H1 (cell line): ENCODE data around the gene TBC1D3B. TPM values are rescaled to one million over a fixed set of nuclear protein-coding genes. Genes with fewer than 3 reads are reported as not detected.

Source experiments
- CTCF ChIA-PET: fragments of 300-600 bp; sonication (Branson Sonifier 250); formaldehyde crosslinking; loops from one replicate; lab custom pipeline; 2021; ENCODE audit not compliant: partially characterized antibody; lab: Charles Lee
- POLR2A ChIA-PET: fragments of 300-600 bp; sonication (Branson Sonifier 250); formaldehyde crosslinking; loops from one replicate; lab custom pipeline; 2021; ENCODE audit warnings: inconsistent platforms; ENCODE audit not compliant: partially characterized antibody; lab: Charles Lee
- DNase-seq, 2 experiments: peaks; one replicate each; pipeline versions ENCODE4 v3.0.0 to v3.0.0-alpha.2; 2010 to 2022; ENCODE audit warnings: low spot score in 2 of 2, low read depth in 1 of 2, mixed read lengths in 1 of 2
- FAIRE-seq: peaks from 2 replicates; lab custom pipeline; 2011; peaks lifted over from hg19 to GRCh38; lab: Jason Lieb, UNC
- H2AFZ ChIP-seq: 2 replicates; pipeline ENCODE4 v1.8.1; 2012; ENCODE audit warnings: low read length, inconsistent platforms
- H2AK5ac ChIP-seq: 2 replicates; pipeline ENCODE4 v1.6.1; 2013; ENCODE audit warnings: low read depth, low read length
- H2BK120ac ChIP-seq: replicated peaks from 2 replicates; pipeline ENCODE3; 2013; ENCODE audit warnings: low read depth, low read length, inconsistent platforms
- H2BK12ac ChIP-seq: 2 replicates; pipeline ENCODE4 v1.6.1; 2013; ENCODE audit warnings: low read depth, low read length
- H2BK15ac ChIP-seq: 2 replicates; pipeline ENCODE4 v1.6.1; 2013; ENCODE audit warnings: low read length
- H2BK20ac ChIP-seq: 2 replicates; pipeline ENCODE4 v1.6.1; 2013; ENCODE audit warnings: low read length
- H2BK5ac ChIP-seq: 2 replicates; pipeline ENCODE4 v1.6.1; 2013; ENCODE audit warnings: low read depth, low read length
- H3K14ac ChIP-seq: 2 replicates; pipeline ENCODE4 v1.6.1; 2013; ENCODE audit warnings: inconsistent platforms; ENCODE audit not compliant: insufficient read length
- H3K18ac ChIP-seq: 2 replicates; pipeline ENCODE4 v1.6.1; 2013; ENCODE audit warnings: low read length; ENCODE audit errors: extremely low read depth
- H3K23ac ChIP-seq: 2 replicates; pipeline ENCODE4 v1.6.1; 2013; ENCODE audit warnings: inconsistent platforms; ENCODE audit not compliant: insufficient read length
- H3K23me2 ChIP-seq: 2 replicates; pipeline ENCODE4 v1.6.1; 2013; ENCODE audit warnings: low read depth, low read length
- H3K27ac ChIP-seq: 2 replicates; pipeline ENCODE4 v1.6.1; 2011; ENCODE audit warnings: low read depth, low read length, inconsistent platforms
- H3K27me3 ChIP-seq, 4 experiments: replicated peaks in 1 of 4; 1 replicate in 1 of 4; 2 replicates in 3 of 4; pipeline versions ENCODE4 v1.6.1 to v1.8.1; 2011 to 2013; ENCODE audit warnings: low read length in 3 of 4, mild to moderate bottlenecking in 3 of 4, inconsistent platforms in 2 of 4, mixed read lengths in 2 of 4, moderate library complexity in 1 of 4; ENCODE audit not compliant: control insufficient read depth in 3 of 4, insufficient read depth in 3 of 4; ENCODE audit errors: extremely low read depth in 1 of 4
- H3K36me3 ChIP-seq, 4 experiments: 2 replicates each; pipeline versions ENCODE4 v1.6.1 to v1.8.1; 2011 to 2013; ENCODE audit warnings: mild to moderate bottlenecking in 4 of 4, low read length in 3 of 4, moderate library complexity in 2 of 4, control low read depth in 1 of 4, inconsistent platforms in 1 of 4; ENCODE audit not compliant: insufficient read depth in 4 of 4, control insufficient read depth in 2 of 4
- H3K4ac ChIP-seq: replicated peaks from 2 replicates; pipeline ENCODE3; 2013; ENCODE audit warnings: low read length, low read depth, mixed read lengths, inconsistent platforms; ENCODE audit not compliant: insufficient read length
- H3K4me1 ChIP-seq, 4 experiments: replicated peaks in 1 of 4; 1 replicate in 1 of 4; 2 replicates in 3 of 4; pipeline versions ENCODE4 v1.6.1 to v1.8.1; 2011 to 2013; ENCODE audit warnings: low read length in 3 of 4, inconsistent platforms in 2 of 4, mixed read lengths in 1 of 4; ENCODE audit not compliant: insufficient read depth in 4 of 4, control insufficient read depth in 3 of 4
- H3K4me2 ChIP-seq, 2 experiments: 2 replicates each; pipeline versions ENCODE4 v1.6.1 to v1.8.1; 2011 to 2013; ENCODE audit warnings: low read depth in 2 of 2, low read length in 2 of 2, control low read depth in 1 of 2, inconsistent platforms in 1 of 2, mild to moderate bottlenecking in 1 of 2; ENCODE audit not compliant: insufficient read depth in 1 of 2
- H3K4me3 ChIP-seq, 4 experiments: fragments of 200-600, 300-600 bp in 1 of 4; sonication (generic), shearing (Covaris generic), sonication (Bioruptor Twin) in 1 of 4; 2 replicates each; pipeline versions ENCODE4 v1.5.1 to v1.8.1; 2011 to 2016; ENCODE audit warnings: low read length in 4 of 4, low read depth in 3 of 4, control low read depth in 2 of 4, inconsistent platforms in 2 of 4, mild to moderate bottlenecking in 2 of 4, mixed read lengths in 1 of 4, moderate library complexity in 1 of 4; ENCODE audit not compliant: insufficient read depth in 2 of 4; ENCODE audit errors: extremely low read depth in 1 of 4
- H3K56ac ChIP-seq: replicated peaks from 2 replicates; pipeline ENCODE3; 2013; ENCODE audit warnings: low read depth, mild to moderate bottlenecking, mixed read lengths, low read length, inconsistent platforms; ENCODE audit not compliant: insufficient read length
- H3K79me1 ChIP-seq: 2 replicates; pipeline ENCODE4 v1.6.1; 2013; ENCODE audit warnings: low read depth, low read length, control low read depth
- H3K79me2 ChIP-seq, 2 experiments: 2 replicates each; pipeline versions ENCODE4 v1.6.1 to v1.8.1; 2012 to 2013; ENCODE audit warnings: low read length in 2 of 2, mild to moderate bottlenecking in 2 of 2, inconsistent platforms in 1 of 2; ENCODE audit not compliant: insufficient read depth in 2 of 2, control insufficient read depth in 1 of 2
- H3K9ac ChIP-seq, 4 experiments: replicated peaks in 1 of 4; 1 replicate in 1 of 4; 2 replicates in 3 of 4; pipeline versions ENCODE4 v1.6.1 to v1.8.1; 2011 to 2013; ENCODE audit warnings: low read depth in 3 of 4, low read length in 3 of 4, control low read depth in 2 of 4, mild to moderate bottlenecking in 2 of 4, moderate library complexity in 2 of 4, inconsistent platforms in 1 of 4; ENCODE audit errors: extremely low read depth in 1 of 4
- H3K9me3 ChIP-seq, 2 experiments: 2 replicates each; pipeline versions ENCODE4 v1.6.1 to v1.8.1; 2012 to 2013; ENCODE audit warnings: mild to moderate bottlenecking in 2 of 2, moderate library complexity in 2 of 2, control low read depth in 1 of 2, inconsistent platforms in 1 of 2, low read depth in 1 of 2, low read length in 1 of 2, mixed read lengths in 1 of 2; ENCODE audit not compliant: insufficient read depth in 2 of 2
- H4K20me1 ChIP-seq, 2 experiments: replicated peaks in 1 of 2; 2 replicates each; pipeline versions ENCODE3 to v1.8.1; 2011 to 2013; ENCODE audit warnings: inconsistent platforms in 2 of 2, low read length in 2 of 2, mild to moderate bottlenecking in 1 of 2; ENCODE audit not compliant: insufficient read depth in 2 of 2, control insufficient read depth in 1 of 2
- H4K5ac ChIP-seq: 2 replicates; pipeline ENCODE4 v1.6.1; 2013; ENCODE audit warnings: low read length, low read depth, mixed read lengths, inconsistent platforms; ENCODE audit not compliant: insufficient read length
- H4K8ac ChIP-seq: 2 replicates; pipeline ENCODE4 v1.8.0; 2013; ENCODE audit warnings: mild to moderate bottlenecking, moderate library complexity, low read length, inconsistent platforms; ENCODE audit not compliant: insufficient read depth; ENCODE audit errors: extremely low read depth
- H4K91ac ChIP-seq: replicated peaks from 2 replicates; pipeline ENCODE3; 2013; ENCODE audit warnings: low read length, mixed read lengths, inconsistent platforms; ENCODE audit not compliant: insufficient read length
- BRCA1 ChIP-seq: IDR thresholded peaks from 2 replicates; pipeline ENCODE4 v1.6.1; 2012; ENCODE audit warnings: low read depth, low read length, improper control_type of control experiment
- CBX8 ChIP-seq: fragments of 300-800, 300-1000 bp; sonication (generic); IDR thresholded peaks from 2 replicates; pipeline ENCODE4 v1.7.1; 2016; ENCODE audit warnings: low read depth, low read length, borderline replicate concordance
- CEBPB ChIP-seq: IDR thresholded peaks from 2 replicates; pipeline ENCODE4 v1.6.1; 2012; ENCODE audit warnings: low read depth, low read length
- CREB1 ChIP-seq: IDR thresholded peaks from 2 replicates; pipeline ENCODE4 v1.6.1; 2012; ENCODE audit warnings: inconsistent platforms
- JUN ChIP-seq: IDR thresholded peaks from 2 replicates; pipeline ENCODE4 v1.6.1; 2011; ENCODE audit warnings: low read depth, mild to moderate bottlenecking, improper control_type of control experiment, low read length
- NANOG ChIP-seq: IDR thresholded peaks from 2 replicates; pipeline ENCODE4 v1.6.1; 2011; ENCODE audit warnings: low read length, low read depth, mild to moderate bottlenecking, inconsistent platforms; ENCODE audit not compliant: insufficient read depth, poor library complexity, severe bottlenecking
- POU5F1 ChIP-seq: IDR thresholded peaks from 2 replicates; pipeline ENCODE4 v1.6.1; 2011; ENCODE audit warnings: low read depth, mild to moderate bottlenecking, low read length, moderate library complexity
- RBBP5 ChIP-seq: IDR thresholded peaks from 2 replicates; pipeline ENCODE4 v1.7.1; 2012; ENCODE audit warnings: low read depth, mild to moderate bottlenecking, inconsistent platforms, low read length, moderate library complexity, borderline replicate concordance
- SIRT6 ChIP-seq: IDR thresholded peaks from one replicate; pipeline ENCODE4 v1.7.1; 2012; ENCODE audit warnings: low read length, inconsistent platforms
- SP2 ChIP-seq: IDR thresholded peaks from 2 replicates; pipeline ENCODE4 v1.6.1; 2012; ENCODE audit warnings: mild to moderate bottlenecking, low read length, inconsistent platforms
- TAF1 ChIP-seq: IDR thresholded peaks from 2 replicates; pipeline ENCODE4 v1.6.1; 2011; ENCODE audit warnings: mild to moderate bottlenecking, low read depth, low read length
- TEAD4 ChIP-seq: IDR thresholded peaks from 2 replicates; pipeline ENCODE4 v1.6.1; 2012; ENCODE audit warnings: low read depth, low read length, inconsistent platforms, mixed read lengths
- WGBS, 2 experiments: shearing (Covaris generic) in 1 of 2; methylation state at CpG; one replicate each; pipeline versions ENCODE4 v1.1.6 to v1.1.7; 2013 to 2015; ENCODE audit warnings: low lambda C conversion rate in 2 of 2, mixed read lengths in 2 of 2, inconsistent platforms in 1 of 2, low coverage in 1 of 2, missing lambda C conversion rate in 1 of 2; ENCODE audit not compliant: insufficient replicate concordance in 2 of 2, insufficient coverage in 1 of 2, insufficient read length in 1 of 2; ENCODE audit errors: extremely low coverage in 1 of 2, missing lambda C conversion rate in 1 of 2; 5-methylcytosine and 5-hydroxymethylcytosine counted together
- polyA plus RNA-seq, 7 experiments: library from polyadenylated mRNA; depleted of rRNA in 3 of 7; stranded (reverse) in 5 of 7; unstranded in 2 of 7; fragments of >200 nt in 5 of 7; fragments of 200-250 nt in 2 of 7; gene quantifications; 1 replicate in 5 of 7; 2 replicates in 1 of 7; 4 replicates in 1 of 7; pipeline versions ENCODE4 v1.2.1 to v1.2.3, GENCODE V29; 2011 to 2013; ENCODE audit warnings: missing spikeins in 2 of 7, mixed read lengths in 2 of 7
- total RNA-seq: library from RNA; stranded (reverse); fragmentation: NEBNext Ultra II Directional; extraction: Animal tissue kit (Norgen Biotek cat#: 25700); gene quantifications from 2 replicates; pipeline ENCODE4 v1.2.1, GENCODE V29; 2021

Gene TBC1D3B
- total and polyA plus RNA-seq, 2 of the 8 experiments (the other 6 are each of a cell fraction or from before 2014, with no cell fraction given), result 0.54 to 6.2 TPM

GRCh38 chr17:36120221-36120620 lies 56.2 kb downstream of the TBC1D3B start:
- no peak overlapping the region for H2AK5ac ChIP-seq
- H3K79me1 ChIP-seq, result no peaks in the 10 kb centered on the region
- no peaks in the 10 kb centered on the region for H3K9me3 ChIP-seq
- H2AFZ ChIP-seq, result no peak overlapping the region
- no peak overlapping the region for H3K4me3 ChIP-seq
- H3K27ac ChIP-seq, result no peak overlapping the region
- no peak overlapping the region for H3K18ac ChIP-seq
- no peak overlapping the region for H3K4me2 ChIP-seq
- H3K9ac ChIP-seq, result no peak overlapping the region
- FAIRE-seq, result no peak
- H4K8ac ChIP-seq, result no peak overlapping the region
- POLR2A ChIA-PET, result no interaction called here
- no peak overlapping the region for H2BK12ac ChIP-seq
- no peak overlapping the region for H4K91ac ChIP-seq
- TF ChIP-seq JUN (no peak), RBBP5 (no peak), NANOG (no peak), SP2 (no peak), TEAD4 (no peak), BRCA1 (no peak), SIRT6 (no peak), CREB1 (no peak), CBX8 (no peak), TAF1 (no peak), POU5F1 (no peak), CEBPB (no peak)
- no peak overlapping the region for H3K23ac ChIP-seq
- no peaks in the 10 kb centered on the region for H3K27me3 ChIP-seq
- no peak overlapping the region for H3K14ac ChIP-seq
- peaks cover 0 to 1% of the 10 kb centered on the region in 2 experiments for H4K20me1 ChIP-seq
- H2BK20ac ChIP-seq, result no peak overlapping the region
- CTCF ChIA-PET, result interaction anchor here (0.7 to 3.6 kb wide), 2 partner anchors 29 to 31 kb away, joined by 3 to 11 read pairs; no protein-coding TSS in a partner anchor
- H3K79me2 ChIP-seq, result no peaks in the 10 kb centered on the region
- H2BK5ac ChIP-seq, result no peak overlapping the region
- no peak for DNase-seq
- no peak overlapping the region for H3K4ac ChIP-seq
- no peak overlapping the region for H2BK120ac ChIP-seq
- H3K56ac ChIP-seq, result no peak overlapping the region
- no peaks in the 10 kb centered on the region for H3K23me2 ChIP-seq
- peaks cover 0 to 9% (median 5%) of the 10 kb centered on the region in 4 experiments; a peak in 6 of 7 replicates for H3K4me1 ChIP-seq
- no peak overlapping the region for H4K5ac ChIP-seq
- no peaks in the 10 kb centered on the region for H3K36me3 ChIP-seq
- WGBS, 2 experiments, result 91% methylated on average over 3 of the region's 3 CpGs; no CpG with 5 or more reads in 1 of the 2 experiments
- no peak overlapping the region for H2BK15ac ChIP-seq
